AG04450 (cell line): ENCODE measurements around the gene CCDC158. TPM values are rescaled to one million over a fixed set of nuclear protein-coding genes. Genes with fewer than 3 reads are reported as not detected.
A peak's percentile ranks its signal among the peaks of the same experiment; 100 is the strongest.

Source experiments
- CTCF ChIA-PET: fragments of 300-600, 350-600 bp; formaldehyde crosslinking; extraction: SDS; loops from one replicate; lab custom pipeline; 2022; ENCODE audit warnings: antibody characterized with exemption, inconsistent platforms; lab: Charles Lee
- POLR2A ChIA-PET: fragments of 350-600 bp; formaldehyde crosslinking; extraction: SDS; loops from one replicate; lab custom pipeline; 2021; ENCODE audit warnings: antibody characterized with exemption, inconsistent platforms; lab: Yijun Ruan, JAX
- DNase-seq: peaks from one replicate; pipeline ENCODE4 v3.0.0-alpha.2; 2011; ENCODE audit warnings: low read depth, low spot score
- H3K27ac ChIP-seq: one replicate; pipeline ENCODE4 v1.5.1; 2012; ENCODE audit warnings: low read depth, low read length, control low read depth
- H3K27me3 ChIP-seq: one replicate; pipeline ENCODE4 v1.6.0; 2012; ENCODE audit warnings: low read length; ENCODE audit not compliant: control insufficient read depth, insufficient read depth
- H3K4me3 ChIP-seq: 2 replicates; pipeline ENCODE4 v1.5.1; 2011; ENCODE audit warnings: mild to moderate bottlenecking, low read depth, low read length, control low read depth
- H3K9me3 ChIP-seq: 2 replicates; pipeline ENCODE4 v1.5.1; 2012; ENCODE audit warnings: low read length; ENCODE audit not compliant: control insufficient read depth, insufficient read depth
- CTCF ChIP-seq: IDR thresholded peaks from 2 replicates; pipeline ENCODE4 v1.5.1; 2011; ENCODE audit warnings: low read depth, low read length, control low read depth, inconsistent platforms
- polyA plus RNA-seq: library from polyadenylated mRNA; depleted of rRNA; stranded (reverse); fragments of >200 nt; gene quantifications from 2 replicates; pipeline ENCODE4 v1.2.3, GENCODE V29; 2011

The CCDC158 gene
- polyA plus RNA-seq, 1 experiment, result not detected

DNA sequence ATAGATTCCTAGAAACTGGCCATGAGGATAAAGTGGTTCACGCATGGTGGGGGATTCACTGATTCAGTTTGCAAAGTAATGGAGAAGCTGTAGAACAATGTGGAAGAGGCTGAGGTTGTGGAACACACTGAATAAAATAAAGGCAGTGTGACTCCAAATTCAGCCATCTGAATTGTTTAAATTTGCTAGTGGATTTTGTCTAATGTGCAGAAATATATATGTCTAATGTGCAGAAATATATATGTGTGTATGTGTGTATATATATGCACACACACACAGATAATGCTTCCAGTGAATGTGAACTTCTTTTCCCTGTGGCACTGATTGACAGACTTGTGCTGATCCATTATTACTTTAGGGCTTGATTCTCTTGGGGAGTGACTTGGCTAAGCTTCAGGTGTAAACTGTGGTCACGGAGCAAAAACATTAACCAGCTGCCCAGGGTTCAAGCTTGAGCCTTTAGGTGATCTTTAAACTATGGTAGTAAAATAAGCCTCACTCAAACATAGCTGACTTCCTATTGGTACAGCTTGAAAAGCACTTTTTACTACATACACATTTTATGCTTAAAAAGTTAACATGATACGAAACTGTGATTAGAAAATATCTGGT is 110.9 kb downstream of the CCDC158 start:
- ChIA-PET POLR2A (no interaction called here), CTCF (no interaction called here)
- Histone ChIP-seq H3K27ac (no peak overlapping the region), H3K4me3 (no peak overlapping the region), H3K27me3 (no peaks in the 10 kb centered on the region), H3K9me3 (no peaks in the 10 kb centered on the region; the same call in 1 of the 2 replicates)
- no peak for TF ChIP-seq CTCF
- no peak for DNase-seq

GRCh38 chr4:76308548-76308947 is 112.4 kb downstream of the CCDC158 start:
- Histone ChIP-seq H3K4me3 (no peak overlapping the region), H3K9me3 (no peaks in the 10 kb centered on the region; the same call in 1 of the 2 replicates), H3K27me3 (no peaks in the 10 kb centered on the region), H3K27ac (no peak overlapping the region)
- TF ChIP-seq CTCF, result no peak
- ChIA-PET POLR2A (no interaction called here), CTCF (interaction anchor here (0.5 to 4.0 kb wide), 3 partner anchors 10 to 128 kb away, joined by 4 to 63 read pairs (median 8); no protein-coding TSS in a partner anchor)
- no peak for DNase-seq

GRCh38 chr4:76307660-76308014 is 113.3 kb downstream of the CCDC158 start:
- no peaks in the 10 kb centered on the region for H3K27me3 ChIP-seq
- POLR2A ChIA-PET, result no interaction called here
- TF ChIP-seq CTCF, result no peak
- DNase-seq, result no peak
- H3K4me3 ChIP-seq, result peak overlapping the region; percentile 77
- CTCF ChIA-PET, result interaction anchor here (0.5 to 4.0 kb wide), 6 partner anchors 9 to 708 kb away, joined by 3 to 63 read pairs (median 6); no protein-coding TSS in a partner anchor
- no peak overlapping the region for H3K27ac ChIP-seq
- no peaks in the 10 kb centered on the region; the same call in 1 of the 2 replicates for H3K9me3 ChIP-seq

DNA sequence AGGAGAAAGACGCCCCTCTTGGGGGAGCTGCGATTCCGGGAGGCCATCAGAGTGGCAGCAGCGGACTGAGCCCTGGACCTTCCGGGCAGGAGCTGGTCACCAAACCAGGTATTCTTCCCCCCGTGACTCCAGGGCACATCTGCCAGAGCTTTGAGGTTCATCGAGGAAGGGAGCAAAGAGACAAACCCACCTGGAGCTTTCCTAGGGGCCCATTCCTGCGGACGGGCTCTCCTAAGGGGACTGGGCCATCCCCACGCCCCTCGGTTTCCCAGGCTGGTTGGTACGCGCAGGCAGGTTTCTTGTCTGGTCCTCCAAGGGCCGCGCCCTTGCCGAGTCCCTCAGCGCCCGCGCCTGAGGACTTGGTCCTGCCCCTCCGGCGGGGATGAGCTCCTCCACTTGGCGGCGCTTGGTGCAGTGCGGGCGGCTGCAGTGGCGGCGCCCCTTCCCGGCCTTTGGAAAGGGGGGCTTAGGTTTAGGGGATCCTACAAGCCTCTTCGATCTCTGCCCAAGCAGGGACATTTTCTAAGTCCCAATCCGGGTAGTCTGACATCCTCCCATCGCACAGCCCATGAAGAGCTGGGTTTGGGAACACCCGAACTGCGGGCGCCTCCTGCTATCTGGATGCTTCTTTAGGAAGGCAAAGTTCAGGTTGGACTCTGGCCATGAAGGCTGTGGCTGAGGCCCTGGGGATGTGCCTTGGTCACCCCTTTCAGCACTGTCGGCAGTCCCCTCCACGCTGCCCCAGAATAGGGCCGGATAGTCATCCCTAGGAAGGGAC is 113.9 kb downstream of the CCDC158 start:
- Histone ChIP-seq H3K4me3 (peak overlapping the region; percentile 77), H3K9me3 (no peaks in the 10 kb centered on the region; the same call in 1 of the 2 replicates), H3K27ac (no peak overlapping the region), H3K27me3 (no peaks in the 10 kb centered on the region)
- ChIA-PET CTCF (interaction anchor here (0.5 to 4.0 kb wide), 5 partner anchors 9 to 187 kb away, joined by 3 to 63 read pairs (median 6); no protein-coding TSS in a partner anchor), POLR2A (no interaction called here)
- TF ChIP-seq CTCF, result peak; percentile 47
- no peak for DNase-seq
